GM23338 (cell line): Measurements from ENCODE around the gene SETBP1. TPM values are rescaled to one million over a fixed set of nuclear protein-coding genes. Genes with fewer than 3 reads are reported as not detected.

ENCODE experiments used
- ATAC-seq: fragments of 200-7000 bp; cut with Tn5 transposase; 3 replicates; pipeline ENCODE4 v1.9.1; 2020
- DNase-seq: peaks from one replicate; pipeline ENCODE4 v3.0.0-alpha.2; 2015; ENCODE audit warnings: low spot score
- H2AFZ ChIP-seq: fragments of 200-600 bp; sonication (generic); 2 replicates; pipeline ENCODE4 v1.8.0; 2016; ENCODE audit warnings: antibody characterized with exemption, mild to moderate bottlenecking, moderate library complexity
- H3F3A ChIP-seq: fragments of 200-600 bp; sonication (generic); replicated peaks from 2 replicates; pipeline ENCODE4 v1.8.0; 2017; ENCODE audit warnings: antibody characterized with exemption, mixed run types, low read depth
- H3K27ac ChIP-seq: fragments of 200-600 bp; sonication (generic); 2 replicates; pipeline ENCODE4 v1.6.1; 2016; ENCODE audit warnings: low read depth
- H3K27me3 ChIP-seq: fragments of 200-600 bp; sonication (generic); 2 replicates; pipeline ENCODE4 v1.8.0; 2016; ENCODE audit warnings: mild to moderate bottlenecking, mixed run types, moderate library complexity; ENCODE audit not compliant: insufficient read depth
- H3K36me3 ChIP-seq: fragments of 200-600 bp; sonication (generic); 2 replicates; pipeline ENCODE4 v1.8.0; 2016; ENCODE audit warnings: mild to moderate bottlenecking; ENCODE audit not compliant: insufficient read depth
- H3K4me1 ChIP-seq: fragments of 200-600 bp; sonication (generic); 2 replicates; pipeline ENCODE4 v1.8.0; 2016; ENCODE audit warnings: mild to moderate bottlenecking, moderate library complexity; ENCODE audit not compliant: insufficient read depth
- H3K4me2 ChIP-seq: fragments of 200-600 bp; sonication (generic); 2 replicates; pipeline ENCODE4 v1.7.1; 2017; ENCODE audit warnings: mixed run types
- H3K4me3 ChIP-seq: fragments of 200-600 bp; sonication (generic); 2 replicates; pipeline ENCODE4 v1.6.1; 2016; ENCODE audit warnings: mixed run types
- H3K79me2 ChIP-seq: fragments of 200-600 bp; sonication (generic); replicated peaks from 2 replicates; pipeline ENCODE4 v1.8.0; 2017; ENCODE audit warnings: mild to moderate bottlenecking; ENCODE audit not compliant: insufficient read depth
- H3K9me2 ChIP-seq: fragments of 200-600 bp; sonication (generic); 2 replicates; pipeline ENCODE4 v1.8.0; 2017; ENCODE audit not compliant: insufficient read depth
- H4K20me1 ChIP-seq: fragments of 200-600 bp; sonication (generic); replicated peaks from 2 replicates; pipeline ENCODE4 v1.8.0; 2017; ENCODE audit warnings: mild to moderate bottlenecking; ENCODE audit not compliant: insufficient read depth
- H3K27ac Mint-ChIP-seq: 2 replicates; pipeline ENCODE4 v1.8.0; 2020; ENCODE audit warnings: inconsistent platforms, mild to moderate bottlenecking, moderate library complexity, mixed read lengths
- H3K27me3 Mint-ChIP-seq: 3 replicates; pipeline ENCODE4 v1.8.0; 2022; ENCODE audit warnings: low read depth, mild to moderate bottlenecking, moderate library complexity, mixed read lengths, inconsistent platforms; ENCODE audit not compliant: insufficient read depth, poor library complexity
- H3K36me3 Mint-ChIP-seq: 3 replicates; pipeline ENCODE4 v1.8.0; 2021; ENCODE audit warnings: low read depth, mild to moderate bottlenecking, inconsistent platforms, moderate library complexity, mixed read lengths
- H3K4me1 Mint-ChIP-seq: 3 replicates; pipeline ENCODE4 v1.8.0; 2020; ENCODE audit warnings: mild to moderate bottlenecking, inconsistent platforms, mixed read lengths
- H3K4me3 Mint-ChIP-seq: 3 replicates; pipeline ENCODE4 v1.8.0; 2021; ENCODE audit warnings: moderate library complexity, mild to moderate bottlenecking, inconsistent platforms, mixed read lengths
- H3K9me3 Mint-ChIP-seq: 3 replicates; pipeline ENCODE4 v1.8.0; 2020; ENCODE audit warnings: moderate library complexity, mild to moderate bottlenecking, inconsistent platforms, mixed read lengths
- CREB1 ChIP-seq: fragments of 250-450 bp; sonication (Bioruptor Pico); IDR thresholded peaks from 2 replicates; pipeline ENCODE4 v1.5.0; 2020; ENCODE audit warnings: low read depth, mild to moderate bottlenecking, moderate library complexity
- ETS1 ChIP-seq: IDR thresholded peaks from 2 replicates; pipeline ENCODE4 v1.6.1; 2016; ENCODE audit warnings: antibody characterized with exemption
- EZH2 ChIP-seq: fragments of 200-600 bp; sonication (generic); IDR thresholded peaks from one replicate; pipeline ENCODE4 v1.8.0; 2017; ENCODE audit warnings: antibody characterized with exemption, mild to moderate bottlenecking, low read depth; ENCODE audit not compliant: unreplicated experiment
- EZH2phosphoT487 ChIP-seq: fragments of 200-600 bp; sonication (generic); IDR thresholded peaks from one replicate; pipeline ENCODE4 v1.8.1; 2018; ENCODE audit warnings: antibody characterized with exemption; ENCODE audit not compliant: unreplicated experiment
- JUNB ChIP-seq: IDR thresholded peaks from one replicate; pipeline ENCODE4 v1.6.1; 2016; ENCODE audit warnings: antibody characterized with exemption; ENCODE audit not compliant: unreplicated experiment
- NANOG ChIP-seq: IDR thresholded peaks from 2 replicates; pipeline ENCODE4 v1.6.1; 2016; ENCODE audit warnings: antibody characterized with exemption, borderline replicate concordance
- STAT1 ChIP-seq: IDR thresholded peaks from one replicate; pipeline ENCODE4 v1.6.1; 2016; ENCODE audit warnings: antibody characterized with exemption; ENCODE audit not compliant: unreplicated experiment
- ZNF114 ChIP-seq: fragments of 250-450 bp; sonication (Bioruptor Pico); IDR thresholded peaks from 2 replicates; pipeline ENCODE4 v1.5.0; 2020; ENCODE audit warnings: mild to moderate bottlenecking, moderate library complexity
- ZNF331 ChIP-seq: fragments of 250-450 bp; sonication (Bioruptor Pico); IDR thresholded peaks from 2 replicates; pipeline ENCODE4 v1.5.0; 2020; ENCODE audit warnings: low read depth, mild to moderate bottlenecking, moderate library complexity
- ZNF462 ChIP-seq: fragments of 250-450 bp; sonication (Bioruptor Pico); IDR thresholded peaks from 2 replicates; pipeline ENCODE4 v1.5.0; 2020; ENCODE audit warnings: mild to moderate bottlenecking, moderate library complexity
- polyA plus RNA-seq: library from polyadenylated mRNA; unstranded; fragments of >200 nt; fragmentation: Nextera tagmentation; extraction: Ambion mirVana; gene quantifications from 2 replicates; pipeline ENCODE4 v1.2.1, GENCODE V29; 2016
- total RNA-seq: library from RNA; depleted of rRNA; stranded (reverse); fragments of >200 nt; shearing (Covaris generic); gene quantifications from 2 replicates; pipeline ENCODE4 v1.2.3, GENCODE V29; 2014

SETBP1 gene
- total and polyA plus RNA-seq, 2 experiments from 2014 or later, result 1.6 to 5.5 TPM

GRCh38 chr18:44943311-44943881, 262.7 kb downstream of the SETBP1 start (continued):
- peak; percentile 79 for TF ChIP-seq ZNF462
- TF ChIP-seq ETS1, result no peak

- ATAC-seq (no peak), DNase-seq (no peak)
- H2AFZ ChIP-seq, result no peak overlapping the region
- H3K4me1 ChIP-seq, result peaks cover 28% of the 10 kb centered on the region
- H3K4me3 ChIP-seq, result no peak overlapping the region
- H3K27me3 Mint-ChIP-seq, result peaks cover 12% of the 10 kb centered on the region
- no peaks in the 10 kb centered on the region for H3K27me3 ChIP-seq
- no peak overlapping the region for H3K27ac ChIP-seq
- no peak overlapping the region for H3K4me3 Mint-ChIP-seq
- H4K20me1 ChIP-seq, result no peaks in the 10 kb centered on the region
- no peak overlapping the region for H3K4me2 ChIP-seq
- H3K27ac Mint-ChIP-seq, result no peak overlapping the region
- H3F3A ChIP-seq, result no peaks in the 10 kb centered on the region
- no peaks in the 10 kb centered on the region; the same call in 2 of the 3 replicates for H3K9me3 Mint-ChIP-seq
- peaks cover 28% of the 10 kb centered on the region for H3K4me1 Mint-ChIP-seq
- no peaks in the 10 kb centered on the region for H3K79me2 ChIP-seq
- H3K36me3 ChIP-seq, result no peaks in the 10 kb centered on the region
- no peaks in the 10 kb centered on the region for H3K9me2 ChIP-seq
- H3K36me3 Mint-ChIP-seq, result no peaks in the 10 kb centered on the region
- TF ChIP-seq NANOG, result no peak
- no peak for TF ChIP-seq EZH2phosphoT487
- TF ChIP-seq JUNB, result no peak
- no peak for TF ChIP-seq CREB1 (CRISPR knock-in tag)
- no peak for TF ChIP-seq STAT1
- TF ChIP-seq ZNF114, result no peak
- no peak for TF ChIP-seq ZNF331 (CRISPR knock-in tag)
- no peak for TF ChIP-seq ETS1
- TF ChIP-seq EZH2, result no peak
These were observed 263.8 kb downstream of the SETBP1 start for GRCh38 chr18:44944461-44944860.
